Lower leg skin (tissue), 3 donors: ENCODE measurements around the gene KCNMA1.

ENCODE experiments used
- POLR2A ChIP-seq, 2 donors: fragments of 450-650 bp; IDR thresholded peaks; one replicate each; pipeline ENCODE4 v1.6.1; 2016 to 2017; ENCODE audit warnings: antibody characterized with exemption in 2 of 2, mild to moderate bottlenecking in 1 of 2, moderate library complexity in 1 of 2
- TF ChIP-seq, protein P1 (sequence below), 3 donors: fragments of 450-650 bp; IDR thresholded peaks; one replicate each; pipeline ENCODE4 v1.5.1; 2016; ENCODE audit warnings: antibody characterized with exemption in 3 of 3, mild to moderate bottlenecking in 3 of 3, moderate library complexity in 2 of 3

DNA sequence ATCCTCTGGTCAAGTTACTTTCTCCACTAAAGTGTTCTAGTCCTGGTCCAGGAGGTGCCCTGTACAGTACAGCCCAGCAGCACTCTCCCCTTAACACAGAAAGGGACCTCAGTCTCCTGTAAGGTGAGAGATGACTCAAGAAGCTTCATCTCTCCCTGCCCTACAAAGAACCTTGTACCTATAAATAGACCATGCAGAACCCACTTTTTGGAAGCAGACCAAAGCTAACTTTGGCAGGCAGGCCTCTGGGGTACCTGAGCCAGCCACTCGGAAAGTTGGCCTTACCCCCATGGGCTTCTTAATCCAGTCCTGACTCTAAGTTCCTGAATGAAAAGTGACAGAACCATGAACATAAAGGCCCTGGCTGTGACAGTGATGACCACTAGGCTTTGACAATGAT is 454.8 kb downstream of the KCNMA1 start:
- TF ChIP-seq, protein P1, sequence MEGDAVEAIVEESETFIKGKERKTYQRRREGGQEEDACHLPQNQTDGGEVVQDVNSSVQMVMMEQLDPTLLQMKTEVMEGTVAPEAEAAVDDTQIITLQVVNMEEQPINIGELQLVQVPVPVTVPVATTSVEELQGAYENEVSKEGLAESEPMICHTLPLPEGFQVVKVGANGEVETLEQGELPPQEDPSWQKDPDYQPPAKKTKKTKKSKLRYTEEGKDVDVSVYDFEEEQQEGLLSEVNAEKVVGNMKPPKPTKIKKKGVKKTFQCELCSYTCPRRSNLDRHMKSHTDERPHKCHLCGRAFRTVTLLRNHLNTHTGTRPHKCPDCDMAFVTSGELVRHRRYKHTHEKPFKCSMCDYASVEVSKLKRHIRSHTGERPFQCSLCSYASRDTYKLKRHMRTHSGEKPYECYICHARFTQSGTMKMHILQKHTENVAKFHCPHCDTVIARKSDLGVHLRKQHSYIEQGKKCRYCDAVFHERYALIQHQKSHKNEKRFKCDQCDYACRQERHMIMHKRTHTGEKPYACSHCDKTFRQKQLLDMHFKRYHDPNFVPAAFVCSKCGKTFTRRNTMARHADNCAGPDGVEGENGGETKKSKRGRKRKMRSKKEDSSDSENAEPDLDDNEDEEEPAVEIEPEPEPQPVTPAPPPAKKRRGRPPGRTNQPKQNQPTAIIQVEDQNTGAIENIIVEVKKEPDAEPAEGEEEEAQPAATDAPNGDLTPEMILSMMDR (IDR thresholded peaks at IDR 0.05): no peak
- TF ChIP-seq POLR2A (IDR thresholded peaks at IDR 0.05): no peak
